HG02623 (cell line): ENCODE results near the gene CDHR3.

Experiments
- ATAC-seq: cut with Tn5 transposase; IDR thresholded peaks from one replicate; pipeline ENCODE4 v1.9.1; 2021; ENCODE audit warnings: moderate library complexity; ENCODE audit not compliant: unreplicated experiment

The CDHR3 gene

DNA sequence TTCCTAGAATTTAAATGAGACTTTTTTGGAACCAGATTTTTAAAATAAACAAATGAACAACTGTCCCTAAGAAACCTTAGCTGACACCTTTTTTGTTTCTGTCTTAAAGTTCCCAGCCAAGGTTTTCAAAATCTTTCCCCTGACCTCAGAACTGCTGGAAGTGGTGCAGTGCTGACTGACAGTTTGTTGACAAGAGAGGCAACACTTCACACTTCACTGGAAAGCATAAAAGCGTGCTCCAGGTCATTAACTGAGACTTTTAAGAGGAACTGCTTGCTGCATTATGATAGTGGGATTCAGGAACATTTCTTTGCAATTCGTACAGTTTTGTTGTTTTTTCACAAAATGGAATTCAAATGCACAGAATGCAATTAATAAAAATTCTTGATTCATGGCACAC lies 112.9 kb downstream of the CDHR3 start:
- ATAC-seq = no peak

DNA sequence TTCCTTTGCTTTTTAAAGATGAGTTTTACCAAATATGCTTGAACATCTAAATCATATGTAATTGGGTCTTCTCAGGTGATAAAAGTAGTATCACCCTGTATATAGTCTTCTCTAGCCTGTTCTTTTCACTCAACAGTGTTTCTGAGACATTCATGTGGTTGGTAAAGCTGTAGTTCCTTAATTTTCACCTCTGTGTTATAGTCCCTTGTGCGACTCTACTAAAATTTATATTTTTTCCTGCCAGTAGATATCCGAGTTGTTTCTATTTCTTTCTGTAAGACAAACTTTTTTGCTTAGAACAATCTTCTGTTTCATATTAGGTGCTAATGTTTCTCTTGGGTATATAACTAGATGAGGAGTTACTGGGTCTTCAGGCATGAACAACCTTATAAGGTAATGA lies 113.5 kb downstream of the CDHR3 start:
- ATAC-seq = no peak

DNA sequence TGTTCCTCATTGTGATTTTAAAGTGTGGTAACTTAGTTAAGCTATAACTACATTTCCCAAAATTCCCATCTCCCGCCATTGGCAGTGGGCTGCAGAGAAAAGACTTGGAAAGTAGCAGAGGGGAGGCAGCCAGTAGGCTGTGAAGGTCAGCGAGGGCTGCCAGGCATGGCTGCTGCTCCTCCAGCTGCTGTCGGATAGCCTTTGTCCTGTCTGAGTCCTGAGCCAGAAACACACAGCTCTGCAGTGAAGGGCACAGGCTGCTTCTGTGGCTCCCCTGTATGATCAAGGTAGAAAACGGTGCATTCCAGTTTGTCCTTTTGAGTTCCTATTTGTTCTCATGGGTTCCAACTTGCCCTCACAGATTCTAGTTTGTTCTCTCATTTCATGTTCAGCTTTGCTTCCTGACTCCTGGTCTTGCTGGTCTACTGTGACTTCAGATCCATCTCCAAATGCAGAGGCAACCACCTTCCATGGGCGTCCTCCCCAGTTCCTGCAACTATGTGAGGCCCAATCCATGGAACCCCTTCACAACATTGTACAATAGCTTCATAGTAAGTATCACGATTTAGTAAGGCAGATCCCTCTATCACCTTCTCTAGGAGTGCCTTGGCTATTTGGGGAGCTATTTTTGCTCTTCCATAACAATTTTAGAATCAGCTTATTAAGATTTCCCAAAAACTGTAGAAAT lies 117.4 kb downstream of the CDHR3 start:
- no peak for ATAC-seq

DNA sequence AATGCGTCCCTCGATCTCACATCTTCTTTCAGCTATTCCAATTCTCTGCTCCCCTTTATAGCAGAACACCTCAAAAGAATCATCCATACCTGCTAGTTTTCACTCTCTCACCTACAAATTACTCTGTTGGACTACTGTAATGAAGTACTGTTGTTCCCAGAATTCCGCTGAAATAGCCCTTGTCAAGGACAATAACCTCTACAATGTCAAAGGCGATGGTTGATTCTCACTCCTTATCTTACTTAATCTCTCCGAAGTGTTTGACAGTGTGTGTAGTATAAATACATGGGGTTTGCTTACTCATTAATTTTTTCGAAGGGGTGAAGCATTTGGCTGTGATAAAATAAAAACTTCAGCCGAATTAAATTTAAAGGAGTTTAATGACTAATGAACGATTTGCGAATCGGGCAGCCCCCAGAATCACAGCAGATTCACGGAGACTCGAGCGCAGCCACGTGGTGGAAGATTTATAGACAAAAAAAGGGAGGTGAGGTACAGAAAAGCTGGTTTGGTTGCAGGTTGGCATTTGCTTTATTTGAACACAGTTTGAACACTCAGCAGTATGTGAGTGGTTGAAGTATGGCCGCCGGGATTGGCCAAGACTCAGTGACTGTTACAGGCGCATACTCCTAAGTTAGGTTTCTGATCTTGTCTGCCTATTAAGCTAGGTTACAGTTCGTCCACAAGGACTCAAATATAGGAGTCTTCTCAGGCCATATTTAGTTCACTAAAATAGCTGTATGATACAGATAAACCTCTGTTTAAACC lies 119.2 kb downstream of the CDHR3 start:
- ATAC-seq = no peak
